Keratinocyte (primary cell): ENCODE results near the gene SUFU. TPM values are rescaled to one million over a fixed set of nuclear protein-coding genes. Genes with fewer than 3 reads are reported as not detected.

Source experiments
- DNase-seq: peaks from one replicate; pipeline ENCODE4 v3.0.0-alpha.2; 2011; ENCODE audit warnings: low read depth, missing footprints, low spot score
- FAIRE-seq: peaks from 2 replicates; lab custom pipeline; 2011; peaks lifted over from hg19 to GRCh38; lab: Jason Lieb, UNC
- H2AFZ ChIP-seq: 2 replicates; pipeline ENCODE4 v1.6.0; 2012; ENCODE audit warnings: low read length, control low read depth, inconsistent platforms; ENCODE audit not compliant: control insufficient read depth
- H3K27ac ChIP-seq: 2 replicates; pipeline ENCODE4 v1.5.1; 2011; ENCODE audit warnings: low read length; ENCODE audit not compliant: control insufficient read depth, insufficient read depth
- H3K27me3 ChIP-seq: 3 replicates; pipeline ENCODE4 v1.6.0; 2011; ENCODE audit warnings: low read length; ENCODE audit not compliant: control insufficient read depth, insufficient read depth; ENCODE audit errors: extremely low read depth
- H3K36me3 ChIP-seq, 2 experiments: 2 replicates in 1 of 2; 3 replicates in 1 of 2; pipeline ENCODE4 v1.5.1; 2011; ENCODE audit warnings: low read length in 2 of 2, mild to moderate bottlenecking in 1 of 2; ENCODE audit not compliant: control insufficient read depth in 2 of 2, insufficient read depth in 2 of 2; ENCODE audit errors: extremely low read depth in 1 of 2
- H3K4me1 ChIP-seq: 3 replicates; pipeline ENCODE4 v1.5.1; 2011; ENCODE audit warnings: low read length; ENCODE audit not compliant: control insufficient read depth, insufficient read depth; ENCODE audit errors: extremely low read depth
- H3K4me2 ChIP-seq: 3 replicates; pipeline ENCODE4 v1.6.0; 2011; ENCODE audit warnings: low read depth, low read length; ENCODE audit not compliant: control insufficient read depth, insufficient read depth; ENCODE audit errors: extremely low read depth
- H3K4me3 ChIP-seq, 3 experiments: fragments of 200-600 bp in 1 of 3; sonication (generic) in 1 of 3; 2 replicates in 2 of 3; 3 replicates in 1 of 3; pipeline ENCODE4 v1.5.1; 2011 to 2016; ENCODE audit warnings: low read length in 3 of 3, mild to moderate bottlenecking in 3 of 3, control low read depth in 2 of 3, inconsistent platforms in 1 of 3, low read depth in 1 of 3, mixed read lengths in 1 of 3, mixed run types in 1 of 3, moderate library complexity in 1 of 3; ENCODE audit not compliant: control insufficient read depth in 2 of 3, insufficient read depth in 2 of 3; ENCODE audit errors: extremely low read depth in 1 of 3
- H3K79me2 ChIP-seq: 2 replicates; pipeline ENCODE4 v1.6.0; 2012; ENCODE audit warnings: low read length; ENCODE audit not compliant: control insufficient read depth, insufficient read depth
- H3K9ac ChIP-seq: 3 replicates; pipeline ENCODE4 v1.6.0; 2011; ENCODE audit warnings: low read length; ENCODE audit not compliant: control insufficient read depth, insufficient read depth; ENCODE audit errors: extremely low read depth
- H3K9me1 ChIP-seq: 3 replicates; pipeline ENCODE4 v1.6.0; 2011; ENCODE audit warnings: low read length; ENCODE audit not compliant: control insufficient read depth, insufficient read depth; ENCODE audit errors: extremely low read depth
- H3K9me3 ChIP-seq: 2 replicates; pipeline ENCODE4 v1.5.1; 2012; ENCODE audit warnings: low read depth, low read length; ENCODE audit not compliant: control insufficient read depth
- H4K20me1 ChIP-seq: 3 replicates; pipeline ENCODE4 v1.6.0; 2011; ENCODE audit warnings: low read length; ENCODE audit not compliant: control insufficient read depth, insufficient read depth; ENCODE audit errors: extremely low read depth
- EZH2 ChIP-seq: IDR thresholded peaks from one replicate; pipeline ENCODE4 v1.6.1; 2012; ENCODE audit warnings: inconsistent platforms, mild to moderate bottlenecking, low read length, moderate library complexity
- dilution Hi-C: fragments of 300-500 bp; cut with MboI; formaldehyde crosslinking; loops from one replicate; pipeline ENCODE4 v1.7.0; 2020; ENCODE audit warnings: low sequenced_read_pairs; ENCODE audit not compliant: extremely low pct_ligation_motif_present
- polyA plus RNA-seq, 5 experiments: library from polyadenylated mRNA; depleted of rRNA in 3 of 5; stranded (reverse) in 3 of 5; stranded (forward) in 1 of 5; unstranded in 1 of 5; fragments of >200 nt; gene quantifications; 1 replicate in 1 of 5; 2 replicates in 3 of 5; 3 replicates in 1 of 5; pipeline versions ENCODE4 v1.2.1 to v1.2.3, GENCODE V29; 2011 to 2012; ENCODE audit warnings: missing spikeins in 2 of 5, low read depth in 1 of 5, low replicate concordance in 1 of 5
- TF ChIP-seq, protein P1 (sequence below), 3 experiments: IDR thresholded peaks in 1 of 3; conservative IDR thresholded peaks in 1 of 3; optimal IDR thresholded peaks in 1 of 3; 2 replicates in 2 of 3; 3 replicates in 1 of 3; pipeline versions ENCODE3 to v1.5.1; 2011; ENCODE audit warnings: low read length in 3 of 3, mild to moderate bottlenecking in 3 of 3, moderate library complexity in 2 of 3, control low read depth in 1 of 3, inconsistent platforms in 1 of 3; ENCODE audit not compliant: insufficient read depth in 2 of 3; ENCODE audit errors: extremely low read depth in 1 of 3

The SUFU gene
- polyA plus RNA-seq, 1 donor (not counting 4 experiments of a cell fraction or from before 2014, with no cell fraction given) = 3.7 TPM

DNA sequence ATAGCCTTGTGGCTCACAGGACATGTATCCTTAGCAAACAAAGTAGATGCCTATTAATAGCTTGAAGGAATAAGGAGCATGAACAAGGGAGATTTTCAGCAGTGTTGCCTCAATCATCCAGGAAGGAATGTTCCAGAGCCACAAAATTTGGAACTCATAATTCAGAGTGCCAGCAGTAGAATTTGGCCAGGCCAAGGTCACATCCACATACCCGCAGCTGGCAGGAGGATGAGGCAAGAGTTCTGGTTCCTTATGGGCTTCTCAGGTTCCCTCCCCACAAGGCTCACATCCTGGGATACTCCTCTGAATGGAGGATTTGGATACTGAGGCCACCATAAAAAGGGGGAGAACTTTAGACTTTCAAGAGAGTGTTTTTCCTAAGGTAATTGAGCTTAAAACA, 45.8 kb downstream of the SUFU start:
- TF ChIP-seq, protein P1, sequence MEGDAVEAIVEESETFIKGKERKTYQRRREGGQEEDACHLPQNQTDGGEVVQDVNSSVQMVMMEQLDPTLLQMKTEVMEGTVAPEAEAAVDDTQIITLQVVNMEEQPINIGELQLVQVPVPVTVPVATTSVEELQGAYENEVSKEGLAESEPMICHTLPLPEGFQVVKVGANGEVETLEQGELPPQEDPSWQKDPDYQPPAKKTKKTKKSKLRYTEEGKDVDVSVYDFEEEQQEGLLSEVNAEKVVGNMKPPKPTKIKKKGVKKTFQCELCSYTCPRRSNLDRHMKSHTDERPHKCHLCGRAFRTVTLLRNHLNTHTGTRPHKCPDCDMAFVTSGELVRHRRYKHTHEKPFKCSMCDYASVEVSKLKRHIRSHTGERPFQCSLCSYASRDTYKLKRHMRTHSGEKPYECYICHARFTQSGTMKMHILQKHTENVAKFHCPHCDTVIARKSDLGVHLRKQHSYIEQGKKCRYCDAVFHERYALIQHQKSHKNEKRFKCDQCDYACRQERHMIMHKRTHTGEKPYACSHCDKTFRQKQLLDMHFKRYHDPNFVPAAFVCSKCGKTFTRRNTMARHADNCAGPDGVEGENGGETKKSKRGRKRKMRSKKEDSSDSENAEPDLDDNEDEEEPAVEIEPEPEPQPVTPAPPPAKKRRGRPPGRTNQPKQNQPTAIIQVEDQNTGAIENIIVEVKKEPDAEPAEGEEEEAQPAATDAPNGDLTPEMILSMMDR (optimal IDR thresholded peaks at IDR 0.05 in 1 of 3, IDR thresholded peaks at IDR 0.05 in 1 of 3, conservative IDR thresholded peaks at IDR 0.05 in 1 of 3; ENCODE audit: extremely low read depth in 1 of 3, insufficient read depth in 2 of 3, low read length in 3 of 3) = no peak
- no peak for TF ChIP-seq EZH2
- Histone ChIP-seq H3K27me3 (no peaks in the 10 kb centered on the region), H3K4me1 (no peaks in the 10 kb centered on the region), H4K20me1 (no peaks in the 10 kb centered on the region), H3K4me2 (no peak overlapping the region), H3K9me1 (no peaks in the 10 kb centered on the region), H3K27ac (no peak overlapping the region), H3K79me2 (no peaks in the 10 kb centered on the region), H3K4me3 (no peak overlapping the region), H3K9ac (no peak overlapping the region), H3K9me3 (no peaks in the 10 kb centered on the region), H2AFZ (no peak overlapping the region), H3K36me3 (peaks cover 0 to 7% of the 10 kb centered on the region in 2 experiments)
- FAIRE-seq (no peak), DNase-seq (no peak)
- dilution Hi-C loops = no loop called here

DNA sequence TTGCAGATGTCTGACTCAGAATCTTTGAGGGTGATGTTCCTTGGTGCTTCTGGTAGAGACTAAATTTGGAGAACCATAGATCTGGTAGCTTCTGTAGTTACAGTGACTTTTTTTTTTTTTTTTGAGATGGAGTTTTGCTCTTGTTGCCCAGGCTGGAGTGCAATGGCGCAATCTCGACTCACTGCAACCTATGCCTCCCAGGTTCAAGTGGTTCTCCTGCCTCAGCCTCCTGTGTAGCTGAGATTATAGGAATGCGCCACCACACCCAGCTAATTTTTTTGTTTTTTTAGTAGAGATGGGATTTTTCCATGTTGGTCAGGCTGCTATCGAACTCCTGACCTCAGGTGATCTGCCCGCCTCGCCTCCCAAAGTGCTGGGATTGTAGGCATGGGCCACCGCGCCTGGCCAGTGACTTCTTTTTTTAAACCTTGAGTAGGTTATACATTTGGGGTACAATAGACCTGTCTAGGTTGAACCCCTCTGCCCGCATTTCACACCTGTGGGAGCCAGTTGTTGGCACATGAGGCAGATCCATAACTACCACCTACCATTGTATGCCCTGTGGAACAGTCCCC, 47.0 kb downstream of the SUFU start:
- H2AFZ ChIP-seq = no peak overlapping the region
- FAIRE-seq = no peak

More for the DNA sequence above, 47.0 kb downstream of the SUFU start:
- Histone ChIP-seq H3K4me3 (no peak overlapping the region), H3K79me2 (no peaks in the 10 kb centered on the region), H3K36me3 (peaks cover 0 to 7% of the 10 kb centered on the region in 2 experiments), H3K9me3 (no peaks in the 10 kb centered on the region), H3K9ac (no peak overlapping the region), H3K9me1 (no peaks in the 10 kb centered on the region), H3K4me2 (no peak overlapping the region), H3K4me1 (peaks cover 4% of the 10 kb centered on the region), H3K27ac (no peak overlapping the region), H3K27me3 (no peaks in the 10 kb centered on the region), H4K20me1 (no peaks in the 10 kb centered on the region)
- dilution Hi-C loops = no loop called here
- TF ChIP-seq EZH2 = no peak
- TF ChIP-seq, protein P1 (optimal IDR thresholded peaks at IDR 0.05 in 1 of 3, IDR thresholded peaks at IDR 0.05 in 1 of 3, conservative IDR thresholded peaks at IDR 0.05 in 1 of 3; ENCODE audit: extremely low read depth in 1 of 3, insufficient read depth in 2 of 3, low read length in 3 of 3) = no peak
- no peak for DNase-seq
